Tibial nerve (tissue), 3 donors: Measurements from ENCODE around the gene CXCL16.

Experiments
- POLR2A ChIP-seq, 2 donors: fragments of 450-650 bp; IDR thresholded peaks; one replicate each; pipeline ENCODE4 v1.6.1; 2017; ENCODE audit warnings: antibody characterized with exemption in 2 of 2, mild to moderate bottlenecking in 2 of 2, moderate library complexity in 2 of 2
- TF ChIP-seq, protein P1 (sequence below), 5 experiments: fragments of 200-600 bp in 3 of 5; fragments of 450-650 bp in 2 of 5; sonication (generic) in 3 of 5; IDR thresholded peaks; one replicate each; pipeline ENCODE4 v1.5.1; 2016 to 2019; ENCODE audit warnings: antibody characterized with exemption in 5 of 5, mild to moderate bottlenecking in 3 of 5, moderate library complexity in 2 of 5

DNA sequence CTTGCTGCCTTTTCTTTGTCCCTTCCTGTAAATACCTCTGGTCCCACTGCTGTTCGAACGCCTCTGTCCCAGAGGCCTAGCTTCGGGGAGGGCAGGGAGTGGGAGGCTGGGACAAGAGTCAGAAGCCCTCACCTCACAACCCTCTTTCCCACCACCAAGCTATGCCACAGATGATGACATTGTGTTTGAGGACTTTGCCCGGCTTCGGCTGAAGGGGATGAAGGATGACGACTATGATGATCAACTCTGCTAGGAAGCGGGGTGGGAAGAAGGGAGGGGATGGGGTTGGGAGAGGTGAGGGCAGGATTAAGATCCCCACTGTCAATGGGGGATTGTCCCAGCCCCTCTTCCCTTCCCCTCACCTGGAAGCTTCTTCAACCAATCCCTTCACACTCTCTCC, 18.9 kb downstream of the CXCL16 start:
- no peak for TF ChIP-seq POLR2A (IDR thresholded peaks at IDR 0.05)
- TF ChIP-seq, protein P1, sequence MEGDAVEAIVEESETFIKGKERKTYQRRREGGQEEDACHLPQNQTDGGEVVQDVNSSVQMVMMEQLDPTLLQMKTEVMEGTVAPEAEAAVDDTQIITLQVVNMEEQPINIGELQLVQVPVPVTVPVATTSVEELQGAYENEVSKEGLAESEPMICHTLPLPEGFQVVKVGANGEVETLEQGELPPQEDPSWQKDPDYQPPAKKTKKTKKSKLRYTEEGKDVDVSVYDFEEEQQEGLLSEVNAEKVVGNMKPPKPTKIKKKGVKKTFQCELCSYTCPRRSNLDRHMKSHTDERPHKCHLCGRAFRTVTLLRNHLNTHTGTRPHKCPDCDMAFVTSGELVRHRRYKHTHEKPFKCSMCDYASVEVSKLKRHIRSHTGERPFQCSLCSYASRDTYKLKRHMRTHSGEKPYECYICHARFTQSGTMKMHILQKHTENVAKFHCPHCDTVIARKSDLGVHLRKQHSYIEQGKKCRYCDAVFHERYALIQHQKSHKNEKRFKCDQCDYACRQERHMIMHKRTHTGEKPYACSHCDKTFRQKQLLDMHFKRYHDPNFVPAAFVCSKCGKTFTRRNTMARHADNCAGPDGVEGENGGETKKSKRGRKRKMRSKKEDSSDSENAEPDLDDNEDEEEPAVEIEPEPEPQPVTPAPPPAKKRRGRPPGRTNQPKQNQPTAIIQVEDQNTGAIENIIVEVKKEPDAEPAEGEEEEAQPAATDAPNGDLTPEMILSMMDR (IDR thresholded peaks at IDR 0.05), result no peak
